ENCODE results near the gene PIK3C3.

DNA sequence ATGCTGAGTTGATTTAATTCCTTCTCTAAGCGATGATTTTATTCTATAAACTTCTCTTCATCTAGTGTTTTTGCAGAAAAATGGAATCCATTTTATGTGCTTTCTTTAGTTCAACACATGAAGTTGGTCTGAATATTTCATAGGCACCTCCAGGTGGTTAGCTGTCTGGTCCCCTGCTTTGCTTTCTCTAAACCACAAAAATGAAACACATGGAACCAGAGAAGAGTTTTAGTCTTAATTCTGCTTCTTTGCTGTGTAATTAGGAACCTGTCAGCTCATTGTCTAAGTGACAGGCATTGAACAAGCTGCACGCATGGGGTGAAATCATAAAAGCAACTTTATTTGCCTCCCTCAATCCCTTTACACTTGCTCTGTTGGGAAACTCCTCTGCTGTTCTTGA is 150.4 kb downstream of the PIK3C3 start:
- TF ChIP-seq, protein P1, sequence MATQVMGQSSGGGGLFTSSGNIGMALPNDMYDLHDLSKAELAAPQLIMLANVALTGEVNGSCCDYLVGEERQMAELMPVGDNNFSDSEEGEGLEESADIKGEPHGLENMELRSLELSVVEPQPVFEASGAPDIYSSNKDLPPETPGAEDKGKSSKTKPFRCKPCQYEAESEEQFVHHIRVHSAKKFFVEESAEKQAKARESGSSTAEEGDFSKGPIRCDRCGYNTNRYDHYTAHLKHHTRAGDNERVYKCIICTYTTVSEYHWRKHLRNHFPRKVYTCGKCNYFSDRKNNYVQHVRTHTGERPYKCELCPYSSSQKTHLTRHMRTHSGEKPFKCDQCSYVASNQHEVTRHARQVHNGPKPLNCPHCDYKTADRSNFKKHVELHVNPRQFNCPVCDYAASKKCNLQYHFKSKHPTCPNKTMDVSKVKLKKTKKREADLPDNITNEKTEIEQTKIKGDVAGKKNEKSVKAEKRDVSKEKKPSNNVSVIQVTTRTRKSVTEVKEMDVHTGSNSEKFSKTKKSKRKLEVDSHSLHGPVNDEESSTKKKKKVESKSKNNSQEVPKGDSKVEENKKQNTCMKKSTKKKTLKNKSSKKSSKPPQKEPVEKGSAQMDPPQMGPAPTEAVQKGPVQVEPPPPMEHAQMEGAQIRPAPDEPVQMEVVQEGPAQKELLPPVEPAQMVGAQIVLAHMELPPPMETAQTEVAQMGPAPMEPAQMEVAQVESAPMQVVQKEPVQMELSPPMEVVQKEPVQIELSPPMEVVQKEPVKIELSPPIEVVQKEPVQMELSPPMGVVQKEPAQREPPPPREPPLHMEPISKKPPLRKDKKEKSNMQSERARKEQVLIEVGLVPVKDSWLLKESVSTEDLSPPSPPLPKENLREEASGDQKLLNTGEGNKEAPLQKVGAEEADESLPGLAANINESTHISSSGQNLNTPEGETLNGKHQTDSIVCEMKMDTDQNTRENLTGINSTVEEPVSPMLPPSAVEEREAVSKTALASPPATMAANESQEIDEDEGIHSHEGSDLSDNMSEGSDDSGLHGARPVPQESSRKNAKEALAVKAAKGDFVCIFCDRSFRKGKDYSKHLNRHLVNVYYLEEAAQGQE (IDR thresholded peaks at IDR 0.05; ENCODE audit: insufficient read depth in 1 of 2, low read depth in 2 of 2, low read length in 1 of 2) = no peak
- TF ChIP-seq SIN3A (IDR thresholded peaks at IDR 0.05; ENCODE audit: borderline replicate concordance, insufficient read depth, low read depth, low read length) (no peak), POLR2AphosphoS5 (IDR thresholded peaks at IDR 0.05; ENCODE audit: low read depth, low read length) (no peak), TCF7L2 (IDR thresholded peaks at IDR 0.05; ENCODE audit: low read depth, low read length) (no peak)
- TF ChIP-seq, protein P2, sequence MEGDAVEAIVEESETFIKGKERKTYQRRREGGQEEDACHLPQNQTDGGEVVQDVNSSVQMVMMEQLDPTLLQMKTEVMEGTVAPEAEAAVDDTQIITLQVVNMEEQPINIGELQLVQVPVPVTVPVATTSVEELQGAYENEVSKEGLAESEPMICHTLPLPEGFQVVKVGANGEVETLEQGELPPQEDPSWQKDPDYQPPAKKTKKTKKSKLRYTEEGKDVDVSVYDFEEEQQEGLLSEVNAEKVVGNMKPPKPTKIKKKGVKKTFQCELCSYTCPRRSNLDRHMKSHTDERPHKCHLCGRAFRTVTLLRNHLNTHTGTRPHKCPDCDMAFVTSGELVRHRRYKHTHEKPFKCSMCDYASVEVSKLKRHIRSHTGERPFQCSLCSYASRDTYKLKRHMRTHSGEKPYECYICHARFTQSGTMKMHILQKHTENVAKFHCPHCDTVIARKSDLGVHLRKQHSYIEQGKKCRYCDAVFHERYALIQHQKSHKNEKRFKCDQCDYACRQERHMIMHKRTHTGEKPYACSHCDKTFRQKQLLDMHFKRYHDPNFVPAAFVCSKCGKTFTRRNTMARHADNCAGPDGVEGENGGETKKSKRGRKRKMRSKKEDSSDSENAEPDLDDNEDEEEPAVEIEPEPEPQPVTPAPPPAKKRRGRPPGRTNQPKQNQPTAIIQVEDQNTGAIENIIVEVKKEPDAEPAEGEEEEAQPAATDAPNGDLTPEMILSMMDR (IDR thresholded peaks at IDR 0.05) = no peak

Measured in Panc1 (cell line).